Activated CD8-positive, alpha-beta T cell treated with anti-CD3 and anti-CD28 coated beads, Interleukin-2, amount 10 ng/mL, durations not matched to agents 7 days and 5 days (primary cell): ENCODE results near the gene MR1. TPM values are rescaled to one million over a fixed set of nuclear protein-coding genes. Genes with fewer than 3 reads are reported as not detected.

Experiments used
- ATAC-seq: fragments of 150-1000 bp; cut with Tn5 transposase; one replicate; pipeline ENCODE4 v1.10.0; 2021; ENCODE audit warnings: moderate library complexity
- CTCF ChIA-PET: fragments of 350-600 bp; sonication (Branson Sonifier 250); formaldehyde crosslinking; loops from one replicate; lab custom pipeline; 2021; ENCODE audit warnings: antibody characterized with exemption; lab: Charles Lee
- POLR2A ChIA-PET: fragments of 350-600 bp; sonication (Branson Sonifier 250); formaldehyde crosslinking; loops from one replicate; lab custom pipeline; 2021; ENCODE audit warnings: antibody characterized with exemption; lab: Charles Lee
- DNase-seq: peaks from one replicate; pipeline ENCODE4 v3.0.0-alpha.2; 2020
- H3K27ac Mint-ChIP-seq: one replicate; pipeline ENCODE4 v1.8.0; 2021; ENCODE audit warnings: mild to moderate bottlenecking, mixed read lengths
- H3K27me3 Mint-ChIP-seq: one replicate; pipeline ENCODE4 v1.8.0; 2021; ENCODE audit warnings: low read depth, mixed read lengths
- H3K36me3 Mint-ChIP-seq: one replicate; pipeline ENCODE4 v1.8.0; 2021; ENCODE audit warnings: low read depth, mixed read lengths
- H3K4me1 Mint-ChIP-seq: one replicate; pipeline ENCODE4 v1.8.0; 2021; ENCODE audit warnings: low read depth, mixed read lengths
- H3K4me3 Mint-ChIP-seq: one replicate; pipeline ENCODE4 v1.8.0; 2021; ENCODE audit warnings: mild to moderate bottlenecking, mixed read lengths
- H3K9me3 Mint-ChIP-seq: one replicate; pipeline ENCODE4 v1.8.0; 2022; ENCODE audit warnings: mixed read lengths; ENCODE audit not compliant: insufficient read depth
- total RNA-seq, 2 experiments: library from RNA; stranded (reverse); gene quantifications; one replicate each; pipeline ENCODE4 v1.2.3, GENCODE V29; 2021

The MR1 gene
- total RNA-seq, 2 experiments from 2014 or later, result 27.9 to 29.3 TPM

GRCh38 chr1:181086091-181086490 lies 52.3 kb downstream of the MR1 start:
- peaks cover 31% of the 10 kb centered on the region for H3K4me1 Mint-ChIP-seq
- no peak for DNase-seq
- H3K36me3 Mint-ChIP-seq, result peaks cover 20% of the 10 kb centered on the region
- H3K27ac Mint-ChIP-seq, result no peak overlapping the region
- ChIA-PET CTCF (interaction anchor here (0.8 to 19.0 kb wide), 5 partner anchors 48 to 204 kb away, joined by 3 to 395 read pairs (median 16); no protein-coding TSS in a partner anchor), POLR2A (interaction anchor here (1.0 to 2.0 kb wide), 3 partner anchors 11 to 55 kb away, joined by 3 to 8 read pairs (median 4); no protein-coding TSS in a partner anchor)
- H3K4me3 Mint-ChIP-seq, result no peak overlapping the region
- H3K27me3 Mint-ChIP-seq, result peaks cover 3% of the 10 kb centered on the region
- H3K9me3 Mint-ChIP-seq, result no peaks in the 10 kb centered on the region
- ATAC-seq, result no peak

GRCh38 chr1:181086926-181087325 lies 53.1 kb downstream of the MR1 start:
- POLR2A ChIA-PET, result interaction anchor here (0.7 to 4.6 kb wide), 7 partner anchors 10 to 66 kb away, joined by 3 to 114 read pairs (median 3); no protein-coding TSS in a partner anchor
- CTCF ChIA-PET, result interaction anchor here (1.0 to 19.0 kb wide), 3 partner anchors 11 to 53 kb away, joined by 3 to 395 read pairs (median 3); no protein-coding TSS in a partner anchor

GRCh38 chr1:181087400-181087901 lies 53.7 kb downstream of the MR1 start:
- Mint-ChIP-seq H3K36me3 (peaks cover 30% of the 10 kb centered on the region), H3K27me3 (peaks cover 3% of the 10 kb centered on the region), H3K27ac (peak overlapping the region; percentile 17), H3K4me1 (peaks cover 44% of the 10 kb centered on the region), H3K4me3 (peak overlapping the region; percentile 97), H3K9me3 (no peaks in the 10 kb centered on the region)
- no peak for ATAC-seq
- POLR2A ChIA-PET, result interaction anchor here (0.7 to 4.6 kb wide), 8 partner anchors 13 to 73 kb away, joined by 3 to 114 read pairs (median 3); no protein-coding TSS in a partner anchor
- peak; percentile 40 for DNase-seq
- CTCF ChIA-PET, result interaction anchor here (0.8 to 19.0 kb wide), 4 partner anchors 10 to 53 kb away, joined by 3 to 395 read pairs (median 3); no protein-coding TSS in a partner anchor

More at GRCh38 chr1:181086926-181087325, 53.1 kb downstream of the MR1 start:
- Mint-ChIP-seq H3K36me3 (peaks cover 27% of the 10 kb centered on the region), H3K27me3 (peaks cover 3% of the 10 kb centered on the region), H3K4me1 (peaks cover 40% of the 10 kb centered on the region), H3K4me3 (no peak overlapping the region), H3K9me3 (no peaks in the 10 kb centered on the region), H3K27ac (peak overlapping the region; percentile 17)
- DNase-seq (no peak), ATAC-seq (no peak)

GRCh38 chr1:181088079-181089016 lies 54.6 kb downstream of the MR1 start, which contains the start of gene IER5:
IER5 (plus strand) TSS chr1:181088700; CDS start chr1:181088903, 203 bp downstream.
- Mint-ChIP-seq H3K36me3 (peaks cover 39% of the 10 kb centered on the region), H3K27ac (peak within 1 kb of the TSS; percentile 97), H3K27me3 (peaks cover 3% of the 10 kb centered on the region), H3K4me1 (peaks cover 53% of the 10 kb centered on the region), H3K9me3 (no peaks in the 10 kb centered on the region), H3K4me3 (peak within 1 kb of the TSS; percentile 97)
- CTCF ChIA-PET, result interaction anchor here (0.8 to 19.0 kb wide), 6 partner anchors 9 to 206 kb away, joined by 3 to 395 read pairs (median 3); no protein-coding TSS in a partner anchor
- ATAC-seq (peak; percentile 80), DNase-seq (peak; percentile 97)
- POLR2A ChIA-PET, result interaction anchor here (0.6 to 4.6 kb wide), 24 partner anchors 9 to 1882 kb away, joined by 3 to 200 read pairs (median 4); partner anchors contain the start of genes MR1 and STX6

- peaks cover 42% of the 10 kb centered on the region for H3K36me3 Mint-ChIP-seq
- no peaks in the 10 kb centered on the region for H3K9me3 Mint-ChIP-seq
- H3K27ac Mint-ChIP-seq, result peak overlapping the region; percentile 97
- ATAC-seq (peak; percentile 13), DNase-seq (peak; percentile 50)
- H3K27me3 Mint-ChIP-seq, result peaks cover 3% of the 10 kb centered on the region
- CTCF ChIA-PET, result interaction anchor here (0.9 to 19.0 kb wide), 8 partner anchors 10 to 207 kb away, joined by 3 to 395 read pairs (median 8); no protein-coding TSS in a partner anchor
- H3K4me1 Mint-ChIP-seq, result peaks cover 49% of the 10 kb centered on the region
- POLR2A ChIA-PET, result interaction anchor here (0.6 to 4.6 kb wide), 26 partner anchors 9 to 1881 kb away, joined by 3 to 200 read pairs (median 5); partner anchors contain the start of genes MR1 and STX6
- H3K4me3 Mint-ChIP-seq, result peak overlapping the region; percentile 97
These were observed 55.4 kb downstream of the MR1 start for GRCh38 chr1:181089017-181089675.

GRCh38 chr1:181089676-181090544 lies 56.1 kb downstream of the MR1 start:
- peaks cover 42% of the 10 kb centered on the region for H3K4me1 Mint-ChIP-seq
- H3K9me3 Mint-ChIP-seq, result no peaks in the 10 kb centered on the region
- H3K27ac Mint-ChIP-seq, result peak overlapping the region; percentile 92
- H3K4me3 Mint-ChIP-seq, result peak overlapping the region; percentile 96
- ATAC-seq, result peak; percentile 45
- CTCF ChIA-PET, result interaction anchor here (1.1 to 19.0 kb wide), 16 partner anchors 9 to 208 kb away, joined by 3 to 395 read pairs (median 6); no protein-coding TSS in a partner anchor
- POLR2A ChIA-PET, result interaction anchor here (0.6 to 4.6 kb wide), 29 partner anchors 9 to 587 kb away, joined by 3 to 200 read pairs (median 6); partner anchors contain the start of genes MR1 and STX6
- H3K36me3 Mint-ChIP-seq, result peaks cover 50% of the 10 kb centered on the region
- H3K27me3 Mint-ChIP-seq, result peaks cover 3% of the 10 kb centered on the region
- DNase-seq, result peak; percentile 76

- peak overlapping the region; percentile 92 for H3K27ac Mint-ChIP-seq
- CTCF ChIA-PET, result interaction anchor here (0.6 to 19.0 kb wide), 17 partner anchors 8 to 209 kb away, joined by 3 to 395 read pairs (median 6); no protein-coding TSS in a partner anchor
- no peaks in the 10 kb centered on the region for H3K27me3 Mint-ChIP-seq
- ATAC-seq (no peak), DNase-seq (peak; percentile 56)
- H3K4me3 Mint-ChIP-seq, result peak overlapping the region; percentile 96
- POLR2A ChIA-PET, result interaction anchor here (0.6 to 4.6 kb wide), 21 partner anchors 10 to 77 kb away, joined by 3 to 200 read pairs (median 7); partner anchors contain the start of genes MR1 and STX6
- no peaks in the 10 kb centered on the region for H3K9me3 Mint-ChIP-seq
- peaks cover 44% of the 10 kb centered on the region for H3K4me1 Mint-ChIP-seq
- H3K36me3 Mint-ChIP-seq, result peaks cover 56% of the 10 kb centered on the region
These were observed 56.9 kb downstream of the MR1 start for GRCh38 chr1:181090641-181091126.

- Mint-ChIP-seq H3K36me3 (peaks cover 62% of the 10 kb centered on the region), H3K4me3 (peak overlapping the region; percentile 96), H3K27ac (no peak overlapping the region), H3K9me3 (no peaks in the 10 kb centered on the region), H3K27me3 (no peaks in the 10 kb centered on the region), H3K4me1 (peaks cover 50% of the 10 kb centered on the region)
- DNase-seq, result no peak
- CTCF ChIA-PET, result interaction anchor here (0.6 to 19.0 kb wide), 14 partner anchors 7 to 210 kb away, joined by 3 to 395 read pairs (median 7); partner anchors contain the start of gene MR1
- POLR2A ChIA-PET, result interaction anchor here (0.7 to 4.6 kb wide), 18 partner anchors 11 to 76 kb away, joined by 3 to 200 read pairs (median 8); partner anchors contain the start of genes MR1 and STX6
- no peak for ATAC-seq
These were observed 57.7 kb downstream of the MR1 start for GRCh38 chr1:181091309-181092040.

GRCh38 chr1:181092056-181092455 lies 58.3 kb downstream of the MR1 start:
- POLR2A ChIA-PET, result interaction anchor here (0.7 to 4.1 kb wide), 6 partner anchors 13 to 70 kb away, joined by 3 to 36 read pairs (median 3); partner anchors contain the start of gene STX6
- Mint-ChIP-seq H3K36me3 (peaks cover 62% of the 10 kb centered on the region), H3K27me3 (no peaks in the 10 kb centered on the region), H3K4me3 (peak overlapping the region; percentile 96), H3K27ac (peak overlapping the region; percentile 19), H3K9me3 (no peaks in the 10 kb centered on the region), H3K4me1 (peaks cover 53% of the 10 kb centered on the region)
- no peak for ATAC-seq
- CTCF ChIA-PET, result interaction anchor here (0.8 to 19.0 kb wide), 7 partner anchors 8 to 210 kb away, joined by 3 to 395 read pairs (median 11); partner anchors contain the start of gene MR1
- DNase-seq, result no peak
